ENCODE results near the gene PDCD6IP. TPM values are rescaled to one million over a fixed set of nuclear protein-coding genes. Genes with fewer than 3 reads are reported as not detected.
"Not testable (repeated sequence)": the region's sequence is repeated elsewhere in the genome, so short reads cannot be mapped to it uniquely, and the experiment has no call there.

Gene PDCD6IP
- total and polyA plus RNA-seq, 5 donors from 2014 or later = 73.0 to 178 (median 79.7) TPM

GRCh38 chr3:33857701-33858100 lies 59.3 kb downstream of the PDCD6IP start:
- H3K27me3 Mint-ChIP-seq; H3K27me3 ChIP-seq (ENCODE audit: control insufficient read depth, insufficient read depth, low read length); H3K9me3 ChIP-seq (ENCODE audit: control insufficient read depth in 2 of 2, low read length in 2 of 2); ATAC-seq (ENCODE audit: low read depth in 2 of 2); DNase-seq; H3K27ac ChIP-seq (ENCODE audit: insufficient read depth, low read length, poor library complexity, severe bottlenecking); H3K4me3 ChIP-seq (ENCODE audit: low read depth, low read length); H3K9me3 Mint-ChIP-seq; H3K4me3 Mint-ChIP-seq; H3K4me1 ChIP-seq (ENCODE audit: control insufficient read depth, insufficient read depth, low read length, poor library complexity, severe bottlenecking): not testable (repeated sequence)
- H3K4me1 Mint-ChIP-seq = peaks cover 18 to 23% (median 20%) of the 10 kb centered on the region in 4 donors
- peak overlapping the region in 1 of 3 donors; percentile 55 for H3K27ac Mint-ChIP-seq
- H3K36me3 ChIP-seq (ENCODE audit: control insufficient read depth, insufficient read depth, low read length) = peaks cover 33% of the 10 kb centered on the region
- peaks cover 56% of the 10 kb centered on the region for H3K36me3 Mint-ChIP-seq

GRCh38 chr3:33858131-33858530 lies 59.7 kb downstream of the PDCD6IP start:
- Mint-ChIP-seq H3K36me3 (peaks cover 57% of the 10 kb centered on the region), H3K4me1 (peaks cover 18 to 23% (median 20%) of the 10 kb centered on the region in 4 donors), H3K4me3 (no peak overlapping the region), H3K27me3 (no peaks in the 10 kb centered on the region), H3K9me3 (no peaks in the 10 kb centered on the region), H3K27ac (no peak overlapping the region)
- no peak for ATAC-seq (ENCODE audit: low read depth in 2 of 2)
- H3K4me3 ChIP-seq (ENCODE audit: low read depth, low read length) = no peak overlapping the region
- no peak for DNase-seq
- H3K36me3 ChIP-seq (ENCODE audit: control insufficient read depth, insufficient read depth, low read length) = peaks cover 37% of the 10 kb centered on the region
- no peaks in the 10 kb centered on the region for H3K9me3 ChIP-seq (ENCODE audit: control insufficient read depth in 2 of 2, low read length in 2 of 2)
- H3K27ac ChIP-seq (ENCODE audit: insufficient read depth, low read length, poor library complexity, severe bottlenecking) = no peak overlapping the region
- no peaks in the 10 kb centered on the region for H3K27me3 ChIP-seq (ENCODE audit: control insufficient read depth, insufficient read depth, low read length)
- no peaks in the 10 kb centered on the region for H3K4me1 ChIP-seq (ENCODE audit: control insufficient read depth, insufficient read depth, low read length, poor library complexity, severe bottlenecking)

GRCh38 chr3:33860373-33861050 lies 62.1 kb downstream of the PDCD6IP start:
- H3K9me3 Mint-ChIP-seq = no peaks in the 10 kb centered on the region
- no peak overlapping the region for H3K4me3 Mint-ChIP-seq
- Histone ChIP-seq H3K9me3 (ENCODE audit: control insufficient read depth in 2 of 2, low read length in 2 of 2) (no peaks in the 10 kb centered on the region), H3K4me3 (ENCODE audit: low read depth, low read length) (no peak overlapping the region), H3K27ac (ENCODE audit: insufficient read depth, low read length, poor library complexity, severe bottlenecking) (no peak overlapping the region), H3K27me3 (ENCODE audit: control insufficient read depth, insufficient read depth, low read length) (no peaks in the 10 kb centered on the region), H3K36me3 (ENCODE audit: control insufficient read depth, insufficient read depth, low read length) (peaks cover 50% of the 10 kb centered on the region), H3K4me1 (ENCODE audit: control insufficient read depth, insufficient read depth, low read length, poor library complexity, severe bottlenecking) (no peaks in the 10 kb centered on the region)
- no peak overlapping the region for H3K27ac Mint-ChIP-seq
- no peaks in the 10 kb centered on the region for H3K27me3 Mint-ChIP-seq
- peaks cover 58% of the 10 kb centered on the region for H3K36me3 Mint-ChIP-seq
- peaks cover 4 to 10% (median 8%) of the 10 kb centered on the region in 4 donors for H3K4me1 Mint-ChIP-seq
- DNase-seq = no peak
- no peak for ATAC-seq (ENCODE audit: low read depth in 2 of 2)

GRCh38 chr3:33865133-33865532 lies 66.7 kb downstream of the PDCD6IP start:
- Histone ChIP-seq H3K36me3 (ENCODE audit: control insufficient read depth, insufficient read depth, low read length) (peaks cover 64% of the 10 kb centered on the region), H3K27ac (ENCODE audit: insufficient read depth, low read length, poor library complexity, severe bottlenecking) (no peak overlapping the region), H3K4me3 (ENCODE audit: low read depth, low read length) (no peak overlapping the region), H3K9me3 (ENCODE audit: control insufficient read depth in 2 of 2, low read length in 2 of 2) (no peaks in the 10 kb centered on the region), H3K4me1 (ENCODE audit: control insufficient read depth, insufficient read depth, low read length, poor library complexity, severe bottlenecking) (no peaks in the 10 kb centered on the region), H3K27me3 (ENCODE audit: control insufficient read depth, insufficient read depth, low read length) (no peaks in the 10 kb centered on the region)
- ATAC-seq (ENCODE audit: low read depth in 2 of 2) (no peak), DNase-seq (no peak)
- Mint-ChIP-seq H3K4me1 (peaks cover 0 to 12% (median 3%) of the 10 kb centered on the region in 4 donors), H3K27me3 (no peaks in the 10 kb centered on the region), H3K36me3 (peaks cover 48% of the 10 kb centered on the region), H3K9me3 (no peaks in the 10 kb centered on the region), H3K4me3 (no peak overlapping the region), H3K27ac (no peak overlapping the region)

GRCh38 chr3:33868309-33868708 lies 69.9 kb downstream of the PDCD6IP start:
- DNase-seq (no peak), ATAC-seq (ENCODE audit: low read depth in 2 of 2) (no peak)
- Histone ChIP-seq H3K4me1 (ENCODE audit: control insufficient read depth, insufficient read depth, low read length, poor library complexity, severe bottlenecking) (no peaks in the 10 kb centered on the region), H3K27me3 (ENCODE audit: control insufficient read depth, insufficient read depth, low read length) (no peaks in the 10 kb centered on the region), H3K9me3 (ENCODE audit: control insufficient read depth in 2 of 2, low read length in 2 of 2) (no peaks in the 10 kb centered on the region), H3K4me3 (ENCODE audit: low read depth, low read length) (no peak overlapping the region), H3K36me3 (ENCODE audit: control insufficient read depth, insufficient read depth, low read length) (peaks cover 48% of the 10 kb centered on the region), H3K27ac (ENCODE audit: insufficient read depth, low read length, poor library complexity, severe bottlenecking) (no peak overlapping the region)
- Mint-ChIP-seq H3K4me3 (no peak overlapping the region), H3K9me3 (no peaks in the 10 kb centered on the region), H3K27ac (peak overlapping the region in 2 of 3 donors; percentile 59 to 78), H3K4me1 (peaks cover 0 to 12% (median 3%) of the 10 kb centered on the region in 4 donors), H3K36me3 (peaks cover 36% of the 10 kb centered on the region), H3K27me3 (no peaks in the 10 kb centered on the region)

GRCh38 chr3:33869977-33870376 lies 71.5 kb downstream of the PDCD6IP start:
- Histone ChIP-seq H3K36me3 (ENCODE audit: control insufficient read depth, insufficient read depth, low read length) (peaks cover 31% of the 10 kb centered on the region), H3K4me3 (ENCODE audit: low read depth, low read length) (no peak overlapping the region), H3K27me3 (ENCODE audit: control insufficient read depth, insufficient read depth, low read length) (no peaks in the 10 kb centered on the region), H3K9me3 (ENCODE audit: control insufficient read depth in 2 of 2, low read length in 2 of 2) (no peaks in the 10 kb centered on the region), H3K27ac (ENCODE audit: insufficient read depth, low read length, poor library complexity, severe bottlenecking) (no peak overlapping the region), H3K4me1 (ENCODE audit: control insufficient read depth, insufficient read depth, low read length, poor library complexity, severe bottlenecking) (no peaks in the 10 kb centered on the region)
- Mint-ChIP-seq H3K27me3 (no peaks in the 10 kb centered on the region), H3K9me3 (no peaks in the 10 kb centered on the region), H3K27ac (peak overlapping the region in 2 of 3 donors; percentile 31 to 78), H3K4me1 (peaks cover 0 to 4% (median 3%) of the 10 kb centered on the region in 4 donors), H3K36me3 (peaks cover 23% of the 10 kb centered on the region), H3K4me3 (no peak overlapping the region)
- ATAC-seq (ENCODE audit: low read depth in 2 of 2) (no peak), DNase-seq (no peak)

GRCh38 chr3:33874815-33875214 lies 76.4 kb downstream of the PDCD6IP start:
- no peaks in the 10 kb centered on the region for H3K27me3 Mint-ChIP-seq

GRCh38 chr3:33875680-33876079 lies 77.2 kb downstream of the PDCD6IP start:
- Histone ChIP-seq H3K9me3 (ENCODE audit: control insufficient read depth in 2 of 2, low read length in 2 of 2) (no peaks in the 10 kb centered on the region), H3K4me1 (ENCODE audit: control insufficient read depth, insufficient read depth, low read length, poor library complexity, severe bottlenecking) (no peaks in the 10 kb centered on the region), H3K27me3 (ENCODE audit: control insufficient read depth, insufficient read depth, low read length) (no peaks in the 10 kb centered on the region), H3K27ac (ENCODE audit: insufficient read depth, low read length, poor library complexity, severe bottlenecking) (no peak overlapping the region), H3K36me3 (ENCODE audit: control insufficient read depth, insufficient read depth, low read length) (no peaks in the 10 kb centered on the region), H3K4me3 (ENCODE audit: low read depth, low read length) (no peak overlapping the region)
- Mint-ChIP-seq H3K27me3 (no peaks in the 10 kb centered on the region), H3K9me3 (no peaks in the 10 kb centered on the region), H3K4me1 (peaks cover 0 to 2% (median 0%) of the 10 kb centered on the region in 4 donors), H3K4me3 (no peak overlapping the region), H3K27ac (peak overlapping the region in 1 of 3 donors; percentile 43), H3K36me3 (peaks cover 4% of the 10 kb centered on the region)
- DNase-seq = no peak
- ATAC-seq (ENCODE audit: low read depth in 2 of 2) = no peak

More at GRCh38 chr3:33874815-33875214, 76.4 kb downstream of the PDCD6IP start:
- peaks cover 7% of the 10 kb centered on the region for H3K36me3 Mint-ChIP-seq
- peaks cover 0 to 2% (median 0%) of the 10 kb centered on the region in 4 donors for H3K4me1 Mint-ChIP-seq
- H3K4me3 Mint-ChIP-seq = no peak overlapping the region
- H3K27ac Mint-ChIP-seq = no peak overlapping the region
- ATAC-seq (ENCODE audit: low read depth in 2 of 2) (no peak), DNase-seq (no peak)
- Histone ChIP-seq H3K9me3 (ENCODE audit: control insufficient read depth in 2 of 2, low read length in 2 of 2) (no peaks in the 10 kb centered on the region), H3K4me3 (ENCODE audit: low read depth, low read length) (no peak overlapping the region), H3K27me3 (ENCODE audit: control insufficient read depth, insufficient read depth, low read length) (no peaks in the 10 kb centered on the region), H3K4me1 (ENCODE audit: control insufficient read depth, insufficient read depth, low read length, poor library complexity, severe bottlenecking) (no peaks in the 10 kb centered on the region), H3K36me3 (ENCODE audit: control insufficient read depth, insufficient read depth, low read length) (no peaks in the 10 kb centered on the region), H3K27ac (ENCODE audit: insufficient read depth, low read length, poor library complexity, severe bottlenecking) (no peak overlapping the region)
- no peaks in the 10 kb centered on the region for H3K9me3 Mint-ChIP-seq
